ENCODE results near the gene WNK2. TPM values are rescaled to one million over a fixed set of nuclear protein-coding genes. Genes with fewer than 3 reads are reported as not detected.

The WNK2 gene
- total RNA-seq, 1 experiment from 2014 or later: 69.4 TPM

DNA sequence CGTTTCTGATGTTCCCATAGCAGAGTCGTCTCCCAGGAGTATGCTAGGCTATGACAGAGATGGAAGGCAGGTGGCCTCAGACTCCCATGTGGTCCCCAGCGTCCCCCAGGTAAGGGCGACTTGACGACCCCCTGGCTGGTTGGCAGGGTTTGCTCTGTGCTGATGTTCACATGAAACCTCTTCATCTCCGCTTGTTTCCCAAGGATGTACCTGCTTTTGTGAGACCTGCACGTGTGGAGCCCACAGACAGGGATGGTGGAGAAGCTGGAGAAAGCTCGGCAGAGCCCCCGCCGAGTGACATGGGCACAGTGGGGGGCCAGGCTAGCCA is 108.3 kb downstream of the WNK2 start:
- Histone ChIP-seq H2BK12ac (ENCODE audit: insufficient read length, low read depth, low read length) (no peak overlapping the region), H2BK15ac (ENCODE audit: low read depth, low read length) (no peak overlapping the region), H3K27me3 (ENCODE audit: insufficient read depth, low read length) (no peaks in the 10 kb centered on the region), H2AK5ac (ENCODE audit: insufficient read length, low read length) (no peak overlapping the region), H3K79me2 (ENCODE audit: insufficient read depth, low read length) (no peaks in the 10 kb centered on the region), H4K5ac (ENCODE audit: insufficient read length, low read depth, low read length) (no peak overlapping the region), H3K4me2 (ENCODE audit: insufficient read depth, insufficient read length, low read length) (no peak overlapping the region), H3K79me1 (ENCODE audit: insufficient read depth, low read depth, low read length, poor library complexity, severe bottlenecking) (no peaks in the 10 kb centered on the region), H3T11ph (ENCODE audit: low read length) (no peak overlapping the region), H4K91ac (ENCODE audit: insufficient read length, low read depth, low read length) (no peak overlapping the region), H3K23ac (ENCODE audit: insufficient read length, low read depth, low read length) (no peak overlapping the region), H3K14ac (ENCODE audit: insufficient read depth, low read length) (no peak overlapping the region), H2BK120ac (ENCODE audit: low read depth, low read length, poor library complexity, severe bottlenecking) (no peak overlapping the region), H3K9me3 (ENCODE audit: control insufficient read depth, low read depth, low read length) (no peaks in the 10 kb centered on the region), H2BK5ac (ENCODE audit: insufficient read length, low read length) (no peak overlapping the region), H2AFZ (ENCODE audit: low read length) (no peak overlapping the region), H3K23me2 (ENCODE audit: insufficient read length, low read depth, low read length, poor library complexity, severe bottlenecking) (no peaks in the 10 kb centered on the region), H4K20me1 (ENCODE audit: control insufficient read depth, insufficient read depth, insufficient read length) (peaks cover 2% of the 10 kb centered on the region), H3K9ac (ENCODE audit: extremely low read depth, insufficient read length, low read length) (no peak overlapping the region), H3K4me1 (ENCODE audit: insufficient read depth, low read length) (no peaks in the 10 kb centered on the region), H3K18ac (ENCODE audit: insufficient read length, low read depth, low read length) (no peak overlapping the region), H3K4ac (ENCODE audit: low read depth, low read length) (no peak overlapping the region), H2BK20ac (ENCODE audit: low read depth, low read length, poor library complexity, severe bottlenecking) (no peak overlapping the region), H4K8ac (replicated peaks; ENCODE audit: insufficient read length, low read depth, low read length) (no peak overlapping the region), H3K27ac (ENCODE audit: insufficient read length, low read depth, low read length) (no peak overlapping the region), H3K56ac (ENCODE audit: insufficient read length, low read depth, low read length) (no peak overlapping the region)
- DNase-seq: no peak
- no peak overlapping the region for H3K27ac Mint-ChIP-seq
- H3K4me3 Mint-ChIP-seq: no peak overlapping the region
- TF ChIP-seq, protein P1, sequence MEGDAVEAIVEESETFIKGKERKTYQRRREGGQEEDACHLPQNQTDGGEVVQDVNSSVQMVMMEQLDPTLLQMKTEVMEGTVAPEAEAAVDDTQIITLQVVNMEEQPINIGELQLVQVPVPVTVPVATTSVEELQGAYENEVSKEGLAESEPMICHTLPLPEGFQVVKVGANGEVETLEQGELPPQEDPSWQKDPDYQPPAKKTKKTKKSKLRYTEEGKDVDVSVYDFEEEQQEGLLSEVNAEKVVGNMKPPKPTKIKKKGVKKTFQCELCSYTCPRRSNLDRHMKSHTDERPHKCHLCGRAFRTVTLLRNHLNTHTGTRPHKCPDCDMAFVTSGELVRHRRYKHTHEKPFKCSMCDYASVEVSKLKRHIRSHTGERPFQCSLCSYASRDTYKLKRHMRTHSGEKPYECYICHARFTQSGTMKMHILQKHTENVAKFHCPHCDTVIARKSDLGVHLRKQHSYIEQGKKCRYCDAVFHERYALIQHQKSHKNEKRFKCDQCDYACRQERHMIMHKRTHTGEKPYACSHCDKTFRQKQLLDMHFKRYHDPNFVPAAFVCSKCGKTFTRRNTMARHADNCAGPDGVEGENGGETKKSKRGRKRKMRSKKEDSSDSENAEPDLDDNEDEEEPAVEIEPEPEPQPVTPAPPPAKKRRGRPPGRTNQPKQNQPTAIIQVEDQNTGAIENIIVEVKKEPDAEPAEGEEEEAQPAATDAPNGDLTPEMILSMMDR (conservative IDR thresholded peaks at IDR 0.05): no peak
- H3K4me1 Mint-ChIP-seq: peaks cover 4% of the 10 kb centered on the region in 2 experiments; a peak in 2 of 4 replicates
- peaks cover 0 to 5% (median 5%) of the 10 kb centered on the region in 3 experiments; a peak in 4 of 7 replicates for H3K36me3 Mint-ChIP-seq (ENCODE audit: insufficient read depth in 1 of 3, low read depth in 3 of 3)
- WGBS (ENCODE audit: extremely low coverage, insufficient read length, low lambda C conversion rate): no CpG with 5 or more reads among the region's 10 CpGs
- no peaks in the 10 kb centered on the region for H3K27me3 Mint-ChIP-seq (ENCODE audit: low read depth)
- no peaks in the 10 kb centered on the region for H3K9me3 Mint-ChIP-seq

Measured in H9 (cell line).